Bronchial epithelial cell (primary cell): ENCODE data around the gene PIK3CB. TPM values are rescaled to one million over a fixed set of nuclear protein-coding genes. Genes with fewer than 3 reads are reported as not detected.

ENCODE experiments used
- DNase-seq: peaks from one replicate; pipeline ENCODE4 v3.0.0-alpha.2; 2010; ENCODE audit warnings: low read depth
- FAIRE-seq: peaks from 2 replicates; lab custom pipeline; 2011; peaks lifted over from hg19 to GRCh38; lab: Jason Lieb, UNC
- H3K27me3 ChIP-seq: 2 replicates; pipeline ENCODE4 v1.5.1; 2011; ENCODE audit warnings: low read length; ENCODE audit not compliant: control insufficient read depth, insufficient read depth
- H3K36me3 ChIP-seq: 2 replicates; pipeline ENCODE4 v1.5.1; 2011; ENCODE audit warnings: low read length; ENCODE audit not compliant: control insufficient read depth, insufficient read depth
- H3K4me3 ChIP-seq: 2 replicates; pipeline ENCODE4 v1.5.1; 2011; ENCODE audit warnings: mild to moderate bottlenecking, low read depth, low read length, control low read depth
- total RNA-seq: library from RNA; depleted of rRNA; stranded (reverse); fragments of >200 nt; gene quantifications from 2 replicates; pipeline ENCODE4 v1.2.1, GENCODE V29; 2014
- TF ChIP-seq, protein P1 (sequence below): IDR thresholded peaks from 2 replicates; pipeline ENCODE4 v1.5.1; 2011; ENCODE audit warnings: mild to moderate bottlenecking, moderate library complexity, low read length, control low read depth, inconsistent platforms; ENCODE audit not compliant: insufficient read depth, severe bottlenecking

The PIK3CB gene
- total RNA-seq, 1 donor from 2014 or later, result 11.3 TPM

DNA sequence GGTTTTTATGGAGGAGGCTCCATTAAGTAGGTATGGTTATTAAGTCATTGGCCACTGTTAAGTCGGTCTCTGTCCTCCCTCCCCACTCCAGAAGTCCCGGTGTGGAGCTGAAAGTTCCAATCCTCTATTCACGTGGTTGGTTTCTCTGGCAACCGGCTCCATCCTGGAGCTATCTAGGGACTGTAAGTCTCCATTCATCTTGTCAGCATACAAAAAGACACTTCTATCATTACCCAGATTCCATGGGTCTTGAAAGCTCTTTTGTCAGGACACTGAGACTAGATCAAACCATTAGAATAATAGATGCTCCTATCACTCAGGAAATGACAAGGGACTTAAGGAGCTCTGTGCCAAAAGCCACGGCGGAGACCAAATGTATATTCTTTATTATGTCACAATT, 110.3 kb downstream of the PIK3CB start:
- DNase-seq (no peak), FAIRE-seq (no peak)
- TF ChIP-seq, protein P1, sequence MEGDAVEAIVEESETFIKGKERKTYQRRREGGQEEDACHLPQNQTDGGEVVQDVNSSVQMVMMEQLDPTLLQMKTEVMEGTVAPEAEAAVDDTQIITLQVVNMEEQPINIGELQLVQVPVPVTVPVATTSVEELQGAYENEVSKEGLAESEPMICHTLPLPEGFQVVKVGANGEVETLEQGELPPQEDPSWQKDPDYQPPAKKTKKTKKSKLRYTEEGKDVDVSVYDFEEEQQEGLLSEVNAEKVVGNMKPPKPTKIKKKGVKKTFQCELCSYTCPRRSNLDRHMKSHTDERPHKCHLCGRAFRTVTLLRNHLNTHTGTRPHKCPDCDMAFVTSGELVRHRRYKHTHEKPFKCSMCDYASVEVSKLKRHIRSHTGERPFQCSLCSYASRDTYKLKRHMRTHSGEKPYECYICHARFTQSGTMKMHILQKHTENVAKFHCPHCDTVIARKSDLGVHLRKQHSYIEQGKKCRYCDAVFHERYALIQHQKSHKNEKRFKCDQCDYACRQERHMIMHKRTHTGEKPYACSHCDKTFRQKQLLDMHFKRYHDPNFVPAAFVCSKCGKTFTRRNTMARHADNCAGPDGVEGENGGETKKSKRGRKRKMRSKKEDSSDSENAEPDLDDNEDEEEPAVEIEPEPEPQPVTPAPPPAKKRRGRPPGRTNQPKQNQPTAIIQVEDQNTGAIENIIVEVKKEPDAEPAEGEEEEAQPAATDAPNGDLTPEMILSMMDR, result no peak
- H3K4me3 ChIP-seq, result no peak overlapping the region
- no peaks in the 10 kb centered on the region for H3K36me3 ChIP-seq
- H3K27me3 ChIP-seq, result no peaks in the 10 kb centered on the region

DNA sequence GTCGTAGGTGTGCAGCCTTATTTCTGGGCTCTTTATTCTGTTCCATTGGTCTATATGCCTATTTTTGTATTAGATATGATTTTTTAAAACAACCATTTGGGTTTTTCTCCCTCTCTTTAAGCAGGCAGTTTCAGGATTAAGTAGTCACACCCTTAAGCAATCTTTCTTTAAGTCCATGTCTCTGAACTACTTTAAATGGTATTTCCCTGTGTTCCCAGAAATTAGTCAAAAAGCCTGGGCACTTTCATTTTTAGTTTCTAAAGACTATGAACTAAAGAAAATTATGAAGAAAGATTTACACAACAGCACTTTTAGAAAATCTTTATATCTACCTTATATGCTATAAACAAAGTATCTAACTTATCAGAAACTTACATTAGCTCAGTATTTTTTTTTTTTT, 115.9 kb downstream of the PIK3CB start:
- TF ChIP-seq, protein P1, result no peak
- Histone ChIP-seq H3K27me3 (no peaks in the 10 kb centered on the region), H3K4me3 (no peak overlapping the region), H3K36me3 (no peaks in the 10 kb centered on the region)
- DNase-seq (no peak), FAIRE-seq (no peak)

DNA sequence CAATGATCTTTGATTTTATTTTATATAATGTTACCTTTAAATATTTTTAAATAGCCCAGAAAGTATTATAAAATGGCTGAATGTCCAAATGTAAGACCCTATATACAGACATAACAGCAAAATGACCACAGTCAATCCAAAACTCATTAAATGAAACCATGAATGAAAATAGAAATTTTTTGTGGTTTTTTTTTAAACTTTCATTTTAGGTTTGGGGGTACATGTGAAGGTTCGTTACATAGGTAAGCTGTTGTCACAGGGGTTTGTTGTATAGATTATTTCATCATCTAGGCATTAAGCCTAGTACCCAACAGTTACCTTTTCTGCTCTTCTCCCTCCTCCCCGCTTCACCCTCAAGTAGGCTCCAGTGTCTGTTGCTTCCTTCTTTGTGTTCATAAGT, 117.4 kb downstream of the PIK3CB start:
- no peak for FAIRE-seq
- TF ChIP-seq, protein P1, result no peak
- Histone ChIP-seq H3K4me3 (no peak overlapping the region), H3K27me3 (no peaks in the 10 kb centered on the region), H3K36me3 (no peaks in the 10 kb centered on the region)
- DNase-seq, result no peak

DNA sequence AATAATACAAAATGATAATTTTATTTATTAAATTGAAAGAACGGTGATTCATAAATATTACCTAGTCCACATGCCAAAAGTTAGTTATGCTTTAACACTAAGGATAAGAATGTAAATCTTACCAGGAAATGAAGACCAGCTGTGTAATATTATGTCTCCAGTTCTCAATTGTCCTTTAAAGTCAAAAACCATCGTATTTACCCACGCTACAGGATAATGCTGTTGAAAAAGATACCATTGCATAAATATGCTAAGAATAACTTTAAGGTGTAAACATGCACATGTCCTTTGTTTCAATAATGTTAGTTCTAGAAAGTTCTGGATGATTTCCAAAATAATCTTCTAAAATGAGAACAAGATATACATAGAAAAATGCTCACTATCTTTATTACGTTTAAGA, 122.6 kb downstream of the PIK3CB start:
- FAIRE-seq, result no peak
- TF ChIP-seq, protein P1, result no peak
- no peaks in the 10 kb centered on the region for H3K27me3 ChIP-seq
- H3K36me3 ChIP-seq, result no peaks in the 10 kb centered on the region
- no peak for DNase-seq
- no peak overlapping the region for H3K4me3 ChIP-seq

DNA sequence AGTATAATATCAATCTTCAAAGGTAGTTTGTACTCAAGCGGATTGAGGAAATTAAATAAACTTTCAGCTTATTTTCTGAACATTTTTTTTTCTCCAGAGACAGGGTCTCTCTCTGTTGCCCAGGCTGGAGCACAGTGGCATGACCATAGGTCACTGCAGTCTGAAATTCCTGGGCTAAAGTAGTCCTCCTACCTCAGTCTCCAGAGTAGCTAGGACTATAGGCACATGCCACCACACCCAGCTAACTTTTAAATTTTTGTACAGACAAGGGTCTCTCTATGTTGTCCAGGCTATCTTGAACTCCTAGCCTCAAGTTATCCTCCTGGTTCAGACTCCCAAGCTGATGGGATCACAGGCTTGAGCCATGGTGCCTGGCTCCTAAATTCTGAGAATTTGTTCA, 129.1 kb downstream of the PIK3CB start:
- H3K27me3 ChIP-seq, result no peaks in the 10 kb centered on the region
- no peak for FAIRE-seq
- peaks cover 2% of the 10 kb centered on the region for H3K36me3 ChIP-seq
- no peak overlapping the region for H3K4me3 ChIP-seq
- TF ChIP-seq, protein P1, result no peak
- no peak for DNase-seq

DNA sequence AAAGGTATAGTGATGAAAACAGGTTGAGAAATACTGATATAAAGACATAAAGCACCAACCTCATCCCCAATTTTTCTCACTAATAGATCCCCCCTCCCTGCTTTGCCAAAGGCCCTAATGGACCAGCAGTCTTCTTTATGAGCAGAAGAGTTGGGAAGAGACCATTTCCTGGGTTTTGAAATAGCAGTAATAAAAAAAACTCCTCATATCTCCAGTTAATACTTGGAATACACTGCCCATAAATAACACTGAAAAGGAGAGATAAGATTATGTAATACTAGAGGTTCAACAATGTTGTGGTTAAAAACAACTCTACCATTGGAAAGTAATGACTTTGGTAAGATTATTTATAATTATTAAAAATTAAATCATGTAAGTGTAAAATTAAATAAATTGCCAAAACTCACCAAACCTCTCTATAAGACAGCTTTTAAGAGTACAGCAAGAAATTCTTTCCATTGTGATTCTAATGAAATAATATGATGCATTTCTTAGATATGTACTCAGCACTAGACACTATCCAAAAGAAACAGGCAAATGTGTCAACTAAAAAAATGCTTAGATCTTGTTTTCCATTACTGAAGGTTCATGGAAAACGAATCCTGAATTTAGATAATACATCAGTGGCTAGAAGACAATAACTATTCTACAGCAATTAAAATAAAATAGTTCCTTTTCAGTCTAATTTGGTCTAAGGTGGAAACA, 137.9 kb downstream of the PIK3CB start:
- Histone ChIP-seq H3K27me3 (no peaks in the 10 kb centered on the region), H3K36me3 (peaks cover 2% of the 10 kb centered on the region), H3K4me3 (no peak overlapping the region)
- DNase-seq (no peak), FAIRE-seq (no peak)
- TF ChIP-seq, protein P1, result no peak
